SJSA1 (cell line): ENCODE results near the gene TCHP. TPM values are rescaled to one million over a fixed set of nuclear protein-coding genes. Genes with fewer than 3 reads are reported as not detected.

Experiments used
- DNase-seq, 2 experiments: peaks; one replicate each; pipeline ENCODE4 v3.0.0-alpha.2; 2015 to 2020; ENCODE audit warnings: low spot score in 2 of 2, low read depth in 1 of 2
- H3K27ac ChIP-seq: fragments of 250-450 bp; sonication (Bioruptor Pico); 2 replicates; pipeline ENCODE4 v1.5.1; 2020; ENCODE audit warnings: mild to moderate bottlenecking, moderate library complexity
- H3K27me3 ChIP-seq: fragments of 250-450 bp; sonication (Bioruptor Pico); replicated peaks from 2 replicates; pipeline ENCODE4 v1.5.1; 2020; ENCODE audit warnings: mild to moderate bottlenecking, moderate library complexity
- H3K36me3 ChIP-seq: fragments of 250-450 bp; sonication (Bioruptor Pico); 2 replicates; pipeline ENCODE4 v1.5.1; 2020; ENCODE audit warnings: mild to moderate bottlenecking
- H3K4me1 ChIP-seq: fragments of 250-450 bp; sonication (Bioruptor Pico); replicated peaks from 2 replicates; pipeline ENCODE4 v1.6.1; 2021; ENCODE audit warnings: mild to moderate bottlenecking
- H3K4me3 ChIP-seq: fragments of 250-450 bp; sonication (Bioruptor Pico); 2 replicates; pipeline ENCODE4 v1.5.1; 2020; ENCODE audit warnings: mild to moderate bottlenecking
- H3K9me3 ChIP-seq: fragments of 250-450 bp; sonication (Bioruptor Pico); replicated peaks from 2 replicates; pipeline ENCODE4 v1.5.1; 2020; ENCODE audit warnings: mild to moderate bottlenecking
- total RNA-seq: library from RNA; depleted of rRNA; stranded (reverse); fragments of >200 nt; shearing (Covaris generic); gene quantifications from 2 replicates; pipeline ENCODE4 v1.2.3, GENCODE V29; 2014

TCHP gene
- total RNA-seq, 1 experiment from 2014 or later: 28.6 TPM

DNA sequence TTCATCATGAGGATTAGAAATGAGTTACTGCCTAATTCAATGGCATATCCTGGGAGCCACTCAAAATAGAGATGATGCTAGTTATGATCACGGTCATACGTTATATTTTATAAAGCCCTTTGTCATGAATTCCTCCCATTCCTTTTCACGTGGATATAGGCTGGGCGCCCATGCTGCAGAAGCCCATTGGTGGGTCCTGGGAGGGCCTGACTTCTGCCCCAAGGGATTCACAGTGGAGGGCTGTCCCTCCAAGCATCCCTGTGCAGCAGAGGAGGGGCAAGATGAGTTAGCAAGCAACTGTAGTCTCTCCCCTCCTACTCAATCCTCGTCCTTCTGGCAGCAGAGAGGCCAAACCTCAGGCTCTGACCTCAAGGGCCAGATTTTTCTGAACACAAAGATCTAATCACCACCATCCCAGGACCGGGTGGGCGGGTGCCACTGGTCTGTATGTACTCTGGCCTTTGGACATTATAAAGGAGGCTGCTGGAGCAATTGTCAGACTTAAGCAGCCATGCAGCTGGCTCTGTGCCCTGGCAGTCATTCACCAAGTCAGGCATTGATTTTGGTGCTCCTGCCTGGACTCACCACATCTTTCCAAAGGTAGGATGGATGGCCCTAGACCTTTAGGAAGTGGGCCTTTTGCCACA lies 28.3 kb upstream of the TCHP start:
- DNase-seq: no peak
- Histone ChIP-seq H3K9me3 (no peaks in the 10 kb centered on the region), H3K4me1 (peaks cover 16% of the 10 kb centered on the region; the same call in 1 of the 2 replicates), H3K36me3 (peaks cover 15% of the 10 kb centered on the region), H3K27me3 (no peaks in the 10 kb centered on the region), H3K27ac (no peak overlapping the region), H3K4me3 (no peak overlapping the region)

DNA sequence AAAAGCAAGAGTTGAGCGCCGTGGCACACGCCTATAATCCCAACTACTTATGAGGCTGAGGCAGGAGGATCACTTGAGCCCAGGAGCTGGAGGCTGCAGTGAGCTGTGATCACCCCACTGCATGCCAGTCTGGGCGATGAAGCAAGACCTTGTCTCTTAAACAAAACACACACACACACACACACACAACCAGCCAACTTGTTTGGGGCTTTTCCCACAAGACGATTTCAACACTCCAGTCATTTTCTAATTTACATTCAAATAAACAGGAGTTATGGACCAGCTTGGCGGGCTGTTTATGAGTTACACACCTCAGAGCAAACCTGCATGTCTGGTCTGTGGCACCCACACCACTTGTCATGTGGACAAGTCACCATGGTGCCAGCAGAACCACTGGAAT lies 26.4 kb upstream of the TCHP start:
- no peak overlapping the region for H3K27ac ChIP-seq
- H3K4me3 ChIP-seq: no peak overlapping the region
- peaks cover 15% of the 10 kb centered on the region for H3K36me3 ChIP-seq
- H3K4me1 ChIP-seq: peaks cover 16% of the 10 kb centered on the region; the same call in 1 of the 2 replicates
- no peaks in the 10 kb centered on the region for H3K27me3 ChIP-seq
- no peaks in the 10 kb centered on the region for H3K9me3 ChIP-seq
- no peak for DNase-seq

DNA sequence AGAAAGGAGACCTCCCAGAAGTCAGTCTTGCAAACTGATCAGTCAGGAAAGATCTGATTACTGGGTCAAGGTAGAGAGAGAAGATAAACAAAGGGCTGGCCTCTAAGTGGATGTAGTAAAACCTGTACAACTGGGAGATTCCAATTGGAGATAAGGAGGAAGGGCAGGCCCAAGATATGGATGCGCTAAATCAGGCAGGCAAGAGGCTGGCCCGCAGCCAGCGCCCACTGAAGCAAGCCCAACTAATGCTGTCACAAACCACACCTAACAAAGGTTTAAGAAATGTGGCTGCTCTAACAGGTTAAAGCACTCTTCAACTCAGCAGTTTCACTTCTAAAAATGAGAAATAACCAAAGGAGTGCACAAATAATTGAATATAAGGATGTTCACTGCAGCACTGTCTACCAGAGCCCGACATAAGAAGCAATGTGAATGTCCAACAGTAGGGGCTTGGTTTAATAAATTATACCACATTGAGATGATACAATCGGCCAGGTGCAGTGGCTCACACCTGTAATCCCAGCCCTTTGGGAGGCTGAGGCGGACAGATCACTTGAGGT lies 24.4 kb upstream of the TCHP start:
- DNase-seq: no peak
- H3K27ac ChIP-seq: no peak overlapping the region
- peaks cover 17% of the 10 kb centered on the region for H3K36me3 ChIP-seq
- H3K4me3 ChIP-seq: no peak overlapping the region
- peaks cover 28% of the 10 kb centered on the region for H3K4me1 ChIP-seq
- H3K27me3 ChIP-seq: no peaks in the 10 kb centered on the region
- H3K9me3 ChIP-seq: no peaks in the 10 kb centered on the region

DNA sequence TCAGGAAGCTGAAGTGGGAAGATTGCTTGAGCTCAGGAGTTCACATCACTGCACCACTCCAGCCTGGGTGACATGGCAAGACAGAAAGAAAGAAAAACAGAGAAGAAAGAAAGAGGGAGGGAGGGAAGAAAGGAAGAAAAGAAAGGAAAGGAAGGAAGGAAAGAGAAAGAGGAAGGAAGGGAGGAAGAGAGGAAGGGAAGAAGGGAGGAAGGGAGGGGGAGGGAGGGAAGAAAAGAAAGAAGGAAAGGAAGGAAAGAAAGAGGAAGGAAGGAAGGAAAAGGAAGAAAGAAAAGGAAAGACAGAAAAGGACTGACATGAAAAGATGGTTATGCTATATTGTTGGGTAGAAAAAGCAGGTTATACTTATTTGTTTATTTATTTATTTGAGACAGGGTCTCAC lies 23.7 kb upstream of the TCHP start:
- Histone ChIP-seq H3K4me1 (peaks cover 36% of the 10 kb centered on the region), H3K27ac (no peak overlapping the region), H3K4me3 (no peak overlapping the region), H3K27me3 (no peaks in the 10 kb centered on the region), H3K36me3 (peaks cover 17% of the 10 kb centered on the region), H3K9me3 (no peaks in the 10 kb centered on the region)
- no peak for DNase-seq

DNA sequence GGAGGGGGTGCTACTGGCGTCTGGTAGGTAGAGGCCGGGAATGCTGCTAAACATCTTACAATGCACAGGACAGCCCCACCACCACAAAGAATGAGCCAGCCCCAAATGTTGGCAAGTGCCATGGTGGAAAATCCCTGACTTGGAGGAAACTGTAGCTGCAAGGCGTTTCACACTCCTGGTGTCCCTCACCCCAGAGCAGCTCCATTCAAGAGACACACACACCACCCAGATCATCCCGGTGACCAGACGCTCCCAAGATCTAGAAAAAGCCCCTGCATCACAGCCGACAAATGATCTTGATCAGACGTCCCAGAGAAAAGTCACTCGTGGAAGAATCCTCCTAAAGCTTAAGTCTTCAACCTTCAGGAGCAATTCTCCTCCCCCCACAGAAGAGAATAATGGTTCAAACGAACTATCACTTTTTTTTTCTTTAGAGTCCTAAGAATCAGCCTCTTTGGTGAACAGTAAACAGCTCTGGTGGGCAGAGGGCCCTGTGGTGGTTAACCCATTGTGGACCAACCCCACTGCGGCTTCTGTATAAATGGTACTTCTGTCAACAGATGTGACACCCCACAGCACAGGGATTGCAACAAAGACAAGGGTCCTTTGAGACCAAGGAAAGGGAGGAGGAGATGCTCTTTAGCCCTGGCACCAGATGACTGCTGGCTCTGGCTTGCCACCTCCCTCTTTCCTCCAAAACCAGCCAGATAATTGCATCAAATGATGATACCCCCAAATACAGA lies 22.4 kb upstream of the TCHP start:
- H3K4me3 ChIP-seq: no peak overlapping the region
- no peak for DNase-seq
- H3K36me3 ChIP-seq: peaks cover 9% of the 10 kb centered on the region
- no peaks in the 10 kb centered on the region for H3K9me3 ChIP-seq
- H3K27ac ChIP-seq: no peak overlapping the region
- peaks cover 38% of the 10 kb centered on the region for H3K4me1 ChIP-seq
- H3K27me3 ChIP-seq: no peaks in the 10 kb centered on the region

DNA sequence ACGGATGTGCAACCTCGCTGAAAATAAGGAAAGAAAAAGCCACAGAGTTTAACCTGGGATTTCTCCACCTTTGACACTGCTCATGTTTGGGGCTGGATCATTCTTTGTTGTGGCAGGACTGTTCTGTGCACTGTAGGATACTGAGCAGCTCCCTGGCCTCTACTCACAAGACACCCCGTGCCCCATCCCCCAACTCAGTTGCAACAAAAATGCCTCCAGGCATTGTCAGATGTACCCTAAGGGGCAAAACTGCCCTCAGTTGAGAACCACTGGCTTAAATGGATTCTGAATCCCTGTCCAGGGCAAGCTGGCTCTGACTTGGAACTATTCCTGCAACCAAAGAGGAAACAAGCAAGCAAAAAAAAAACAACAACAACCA lies 21.8 kb upstream of the TCHP start:
- Histone ChIP-seq H3K27me3 (no peaks in the 10 kb centered on the region), H3K9me3 (no peaks in the 10 kb centered on the region), H3K36me3 (peaks cover 9% of the 10 kb centered on the region), H3K4me1 (peaks cover 38% of the 10 kb centered on the region), H3K27ac (no peak overlapping the region), H3K4me3 (no peak overlapping the region)
- no peak for DNase-seq

DNA sequence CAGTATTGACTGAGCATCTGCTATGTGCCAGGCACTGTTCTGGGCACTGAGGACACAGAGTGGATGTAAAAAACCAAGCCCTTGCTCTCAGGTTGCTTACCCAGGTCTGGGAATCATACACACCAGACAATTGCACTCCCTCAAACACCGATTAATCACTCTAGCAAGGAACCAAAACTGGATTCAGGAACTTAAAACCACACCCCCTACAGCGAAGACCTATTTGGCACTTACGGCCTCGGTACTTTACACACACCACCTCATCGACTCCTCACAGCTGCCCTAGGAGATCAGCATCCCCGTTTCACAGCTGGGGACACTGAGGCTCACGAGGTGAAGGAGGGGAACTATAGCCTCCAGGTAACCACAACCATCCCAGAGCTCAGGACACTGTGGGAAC lies 21.3 kb upstream of the TCHP start:
- H3K9me3 ChIP-seq: no peaks in the 10 kb centered on the region
- H3K36me3 ChIP-seq: peaks cover 9% of the 10 kb centered on the region
- H3K4me3 ChIP-seq: peak overlapping the region; percentile 88; the same call in 1 of the 2 replicates
- H3K27ac ChIP-seq: no peak overlapping the region
- H3K27me3 ChIP-seq: no peaks in the 10 kb centered on the region
- H3K4me1 ChIP-seq: peaks cover 37% of the 10 kb centered on the region
- DNase-seq: no peak

DNA sequence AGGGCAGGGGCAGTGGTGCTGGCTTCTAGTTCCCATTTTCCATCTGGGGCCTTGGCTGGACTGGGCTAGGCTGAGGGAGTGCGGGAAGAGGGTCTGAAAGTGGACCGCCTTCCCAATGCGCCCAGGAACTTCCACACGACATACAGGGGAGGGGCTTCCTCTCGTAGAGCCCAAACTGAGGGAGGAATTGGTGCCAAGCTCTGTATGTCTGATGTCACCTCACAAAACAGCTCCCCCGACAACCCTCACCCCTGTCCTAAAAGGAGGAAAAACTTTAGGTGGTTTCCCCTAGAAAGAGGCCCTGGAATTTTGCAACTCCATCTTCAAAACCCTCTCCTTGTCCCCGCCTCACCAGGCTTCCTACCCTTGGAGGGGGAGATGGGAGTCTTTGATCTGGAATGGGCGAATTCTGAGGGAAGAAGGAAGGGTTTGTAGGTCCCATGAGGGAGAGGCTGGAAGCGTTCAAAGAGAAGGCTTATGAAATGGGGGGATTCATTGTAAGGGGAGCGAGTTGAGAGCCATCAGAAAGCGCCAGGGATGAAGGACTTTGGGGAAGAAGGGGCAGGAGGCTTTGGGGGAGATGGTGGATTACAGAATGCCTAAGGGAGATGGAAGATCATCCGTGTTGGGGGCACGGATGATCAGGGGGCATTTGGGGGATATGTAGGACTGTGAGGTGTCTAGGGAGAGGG lies 20.6 kb upstream of the TCHP start:
- Histone ChIP-seq H3K9me3 (no peaks in the 10 kb centered on the region), H3K36me3 (peaks cover 3% of the 10 kb centered on the region), H3K4me1 (peaks cover 34% of the 10 kb centered on the region), H3K27me3 (no peaks in the 10 kb centered on the region), H3K4me3 (peak overlapping the region; percentile 88), H3K27ac (peak overlapping the region; percentile 68)
- DNase-seq: peak in 1 of 2 experiments; percentile 28

DNA sequence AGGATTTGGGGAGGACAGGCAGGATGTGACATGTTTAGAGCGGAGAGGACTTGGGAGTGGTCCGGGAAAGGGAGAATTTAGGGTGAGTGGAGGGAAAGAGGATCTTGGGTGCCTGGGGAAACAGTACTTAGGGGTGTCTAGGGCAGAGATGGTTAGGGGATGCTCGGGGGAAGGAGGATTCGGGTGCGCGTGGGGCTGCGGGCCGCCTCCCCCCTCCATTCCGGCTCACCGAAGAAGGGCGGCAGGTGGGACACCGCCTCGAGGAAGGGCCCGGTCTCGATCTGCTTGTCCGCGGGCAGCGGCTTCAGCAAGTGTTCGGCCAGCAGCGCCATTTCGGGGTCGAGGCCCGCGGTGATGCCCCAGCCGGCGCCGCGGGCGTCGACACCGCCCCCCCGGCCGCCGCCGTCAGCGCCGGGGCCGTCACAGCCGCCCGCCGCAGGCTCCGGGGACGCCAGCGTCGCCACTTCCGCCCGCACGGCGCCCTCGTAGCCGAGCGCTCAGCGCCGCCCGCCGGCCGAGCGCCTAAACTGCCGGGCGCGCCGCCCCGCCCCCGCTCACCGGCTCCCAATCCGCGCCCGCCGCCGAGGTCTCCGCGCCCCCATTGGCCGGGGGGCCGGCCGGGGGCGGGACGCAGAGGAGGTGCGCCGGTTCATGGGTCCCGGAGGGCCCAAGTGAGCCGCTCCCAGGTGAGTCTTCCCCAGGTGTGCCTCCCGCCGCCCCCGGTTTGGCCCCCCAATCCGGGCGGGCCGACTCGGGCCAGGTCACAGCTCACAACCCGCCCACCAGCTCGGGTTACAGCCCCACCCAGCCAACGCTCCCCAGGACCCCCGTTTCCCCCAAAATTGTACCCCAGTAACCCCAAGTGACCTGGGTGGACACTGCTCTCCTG lies 19.8 kb upstream of the TCHP start, which contains the start of gene GLTP:
TSS of gene GLTP (minus strand) at position 499 of the 889 bp plus-strand sequence. CDS start at position 332, 167 bp downstream.
- no peaks in the 10 kb centered on the region for H3K9me3 ChIP-seq
- peaks cover 30% of the 10 kb centered on the region for H3K4me1 ChIP-seq
- H3K27ac ChIP-seq: peak within 1 kb of the TSS; percentile 68
- peak within 1 kb of the TSS; percentile 88 for H3K4me3 ChIP-seq
- DNase-seq: peak; percentile 61 to 79
- peaks cover 3% of the 10 kb centered on the region; the same call in 1 of the 2 replicates for H3K36me3 ChIP-seq
- no peaks in the 10 kb centered on the region for H3K27me3 ChIP-seq

DNA sequence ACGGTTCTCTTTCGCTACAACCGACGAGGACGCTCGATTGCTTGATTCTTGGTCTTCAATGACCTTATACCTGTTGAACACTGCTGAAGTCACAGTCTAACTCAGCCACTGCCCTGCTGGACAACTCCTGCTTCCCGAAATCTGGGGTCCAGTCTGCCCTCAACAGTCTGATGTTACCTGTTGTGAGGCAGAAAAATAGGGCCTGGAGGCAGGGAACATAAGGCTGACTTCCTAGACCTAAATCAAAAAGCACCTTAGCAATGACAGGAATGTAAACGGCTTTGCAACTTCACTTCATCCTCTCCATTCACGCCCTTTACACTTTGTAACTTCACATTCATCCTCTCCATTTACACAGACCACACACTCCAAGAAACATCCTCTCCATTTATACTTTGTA lies 19.1 kb upstream of the TCHP start:
- peaks cover 31% of the 10 kb centered on the region for H3K4me1 ChIP-seq
- no peaks in the 10 kb centered on the region for H3K27me3 ChIP-seq
- H3K9me3 ChIP-seq: no peaks in the 10 kb centered on the region
- no peak for DNase-seq
- peak overlapping the region; percentile 13; the same call in 1 of the 2 replicates for H3K27ac ChIP-seq
- peaks cover 3% of the 10 kb centered on the region; the same call in 1 of the 2 replicates for H3K36me3 ChIP-seq
- peak overlapping the region; percentile 88 for H3K4me3 ChIP-seq

DNA sequence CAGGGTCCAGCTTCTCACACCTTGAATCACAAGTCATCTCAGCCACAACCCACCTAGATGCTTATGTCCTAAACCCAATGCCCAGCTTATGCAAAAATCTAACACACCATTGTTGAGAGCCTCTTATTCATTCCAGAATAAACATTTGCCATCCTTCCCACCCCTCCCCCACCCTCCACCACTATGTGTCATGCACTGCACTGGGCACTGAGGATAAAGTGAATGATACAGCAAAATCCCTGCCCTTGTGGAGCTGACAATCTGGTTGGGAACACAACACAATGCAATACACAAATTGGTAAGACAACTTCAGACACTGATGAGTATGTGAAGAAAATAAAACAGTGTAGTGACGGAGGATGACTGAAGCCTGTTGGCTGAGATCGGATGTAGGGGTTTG lies 18.3 kb upstream of the TCHP start:
- H3K36me3 ChIP-seq: peaks cover 3% of the 10 kb centered on the region; the same call in 1 of the 2 replicates
- H3K4me3 ChIP-seq: no peak overlapping the region
- peaks cover 39% of the 10 kb centered on the region for H3K4me1 ChIP-seq
- H3K27me3 ChIP-seq: no peaks in the 10 kb centered on the region
- H3K9me3 ChIP-seq: no peaks in the 10 kb centered on the region
- no peak for DNase-seq
- no peak overlapping the region for H3K27ac ChIP-seq

DNA sequence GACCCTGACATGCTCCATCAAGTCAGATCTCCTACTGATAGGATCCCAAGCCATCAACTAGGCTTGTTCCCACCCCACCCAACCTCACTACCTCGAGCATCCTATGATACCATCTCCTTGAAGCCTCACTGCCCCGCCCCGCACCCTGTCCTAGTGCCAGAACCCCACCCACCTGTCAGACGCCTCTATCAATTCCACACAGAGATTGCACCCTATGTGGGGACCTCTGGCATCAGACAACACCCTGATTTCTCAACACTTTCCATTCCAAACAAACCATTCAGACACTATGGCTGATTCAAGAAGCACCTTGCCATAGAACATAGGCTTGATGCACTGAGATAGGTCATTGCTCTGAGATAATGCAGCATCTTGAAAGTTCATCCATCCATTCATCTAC lies 16.6 kb upstream of the TCHP start:
- no peaks in the 10 kb centered on the region for H3K27me3 ChIP-seq
- no peak overlapping the region for H3K27ac ChIP-seq
- H3K36me3 ChIP-seq: peaks cover 3% of the 10 kb centered on the region; the same call in 1 of the 2 replicates
- DNase-seq: no peak
- peaks cover 54% of the 10 kb centered on the region for H3K4me1 ChIP-seq
- H3K4me3 ChIP-seq: no peak overlapping the region
- H3K9me3 ChIP-seq: no peaks in the 10 kb centered on the region

DNA sequence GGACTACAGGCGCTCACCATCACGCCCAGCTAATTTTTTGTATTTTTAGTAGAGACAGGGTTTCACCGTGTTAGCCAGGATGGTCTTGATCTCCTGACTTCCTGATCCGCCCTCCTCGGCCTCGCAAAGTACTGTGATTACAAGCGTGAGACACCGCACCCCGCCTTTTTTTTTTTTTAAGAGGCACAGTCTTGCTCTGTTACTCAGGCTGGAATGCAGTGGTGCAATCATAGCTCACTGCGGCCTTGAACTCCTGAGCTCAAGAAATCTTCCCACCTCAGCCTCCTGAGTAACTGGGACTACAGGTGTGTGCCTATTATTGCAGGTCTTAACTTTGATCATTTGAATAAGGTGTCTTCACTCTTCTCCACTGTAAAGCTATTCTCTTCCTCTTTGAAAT lies 14.5 kb upstream of the TCHP start:
- Histone ChIP-seq H3K4me3 (no peak overlapping the region), H3K27me3 (no peaks in the 10 kb centered on the region), H3K36me3 (no peaks in the 10 kb centered on the region), H3K9me3 (no peaks in the 10 kb centered on the region), H3K27ac (no peak overlapping the region), H3K4me1 (peaks cover 58% of the 10 kb centered on the region)
- peak in 1 of 2 experiments; percentile 25 for DNase-seq
